ENCODE data around the gene CACNG1.

CACNG1 gene

GRCh38 chr17:67025216-67025792 is 19.1 kb upstream of the CACNG1 start:
- H3K36me3 ChIP-seq (ENCODE audit: control insufficient read depth in 1 of 2, insufficient read depth in 2 of 2, low read length in 2 of 2), result no peaks in the 10 kb centered on the region
- no peak overlapping the region for H3K27ac ChIP-seq (ENCODE audit: low read depth, low read length)
- H3K4me1 ChIP-seq (ENCODE audit: control insufficient read depth in 1 of 2, insufficient read depth in 2 of 2, low read length in 2 of 2), result peaks cover 3 to 9% of the 10 kb centered on the region in 2 donors
- no peak overlapping the region for H3K4me3 ChIP-seq (ENCODE audit: low read depth in 1 of 2, low read length in 2 of 2)
- H3K27me3 ChIP-seq (ENCODE audit: control insufficient read depth in 1 of 2, insufficient read depth in 2 of 2, low read length in 2 of 2), result peaks cover 0 to 5% of the 10 kb centered on the region in 2 donors
- H3K9me3 ChIP-seq (ENCODE audit: control insufficient read depth in 1 of 2, low read length in 2 of 2), result no peaks in the 10 kb centered on the region
- no peak overlapping the region for H3K9ac ChIP-seq (ENCODE audit: low read depth in 1 of 2, low read length in 2 of 2)

DNA sequence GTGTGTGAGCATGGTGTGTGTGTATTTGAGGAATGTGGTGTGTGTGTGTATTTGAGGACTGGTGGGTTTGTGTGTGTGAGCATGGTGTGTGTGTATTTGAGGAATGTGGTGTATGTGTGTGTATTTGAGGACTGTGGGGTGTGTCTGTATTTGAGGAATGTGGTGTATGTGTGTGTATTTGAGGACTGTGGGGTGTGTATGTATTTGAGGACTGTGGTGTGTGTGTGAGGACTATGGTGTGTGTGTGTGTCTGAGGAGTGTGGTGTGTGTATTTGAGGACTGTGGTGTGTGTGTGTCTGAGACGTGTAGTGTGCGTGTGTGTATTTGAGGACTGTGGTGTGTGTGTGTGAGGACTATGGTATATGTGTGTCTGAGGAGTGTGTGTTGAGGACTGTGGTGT is 18.0 kb upstream of the CACNG1 start:
- Histone ChIP-seq H3K4me3 (ENCODE audit: low read depth in 1 of 2, low read length in 2 of 2) (no peak overlapping the region), H3K9ac (ENCODE audit: low read depth in 1 of 2, low read length in 2 of 2) (no peak overlapping the region), H3K27me3 (ENCODE audit: control insufficient read depth in 1 of 2, insufficient read depth in 2 of 2, low read length in 2 of 2) (peaks cover 0 to 5% of the 10 kb centered on the region in 2 donors), H3K36me3 (ENCODE audit: control insufficient read depth in 1 of 2, insufficient read depth in 2 of 2, low read length in 2 of 2) (no peaks in the 10 kb centered on the region), H3K4me1 (ENCODE audit: control insufficient read depth in 1 of 2, insufficient read depth in 2 of 2, low read length in 2 of 2) (peaks cover 3 to 9% of the 10 kb centered on the region in 2 donors), H3K9me3 (ENCODE audit: control insufficient read depth in 1 of 2, low read length in 2 of 2) (no peaks in the 10 kb centered on the region), H3K27ac (ENCODE audit: low read depth, low read length) (no peak overlapping the region)

GRCh38 chr17:67027031-67027628 is 17.2 kb upstream of the CACNG1 start:
- H3K27ac ChIP-seq (ENCODE audit: low read depth, low read length), result no peak overlapping the region
- no peaks in the 10 kb centered on the region for H3K9me3 ChIP-seq (ENCODE audit: control insufficient read depth in 1 of 2, low read length in 2 of 2)
- H3K4me3 ChIP-seq (ENCODE audit: low read depth in 1 of 2, low read length in 2 of 2), result no peak overlapping the region
- no peak overlapping the region for H3K9ac ChIP-seq (ENCODE audit: low read depth in 1 of 2, low read length in 2 of 2)
- peaks cover 0 to 5% of the 10 kb centered on the region in 2 donors for H3K27me3 ChIP-seq (ENCODE audit: control insufficient read depth in 1 of 2, insufficient read depth in 2 of 2, low read length in 2 of 2)
- H3K36me3 ChIP-seq (ENCODE audit: control insufficient read depth in 1 of 2, insufficient read depth in 2 of 2, low read length in 2 of 2), result no peaks in the 10 kb centered on the region
- H3K4me1 ChIP-seq (ENCODE audit: control insufficient read depth in 1 of 2, insufficient read depth in 2 of 2, low read length in 2 of 2), result peaks cover 3 to 9% of the 10 kb centered on the region in 2 donors

- Histone ChIP-seq H3K4me3 (ENCODE audit: low read depth in 1 of 2, low read length in 2 of 2) (no peak overlapping the region), H3K9me3 (ENCODE audit: control insufficient read depth in 1 of 2, low read length in 2 of 2) (no peaks in the 10 kb centered on the region), H3K4me1 (ENCODE audit: control insufficient read depth in 1 of 2, insufficient read depth in 2 of 2, low read length in 2 of 2) (peaks cover 0 to 1% of the 10 kb centered on the region in 2 donors), H3K36me3 (ENCODE audit: control insufficient read depth in 1 of 2, insufficient read depth in 2 of 2, low read length in 2 of 2) (no peaks in the 10 kb centered on the region), H3K27ac (ENCODE audit: low read depth, low read length) (no peak overlapping the region), H3K27me3 (ENCODE audit: control insufficient read depth in 1 of 2, insufficient read depth in 2 of 2, low read length in 2 of 2) (no peaks in the 10 kb centered on the region), H3K9ac (ENCODE audit: low read depth in 1 of 2, low read length in 2 of 2) (no peak overlapping the region)
Measured at GRCh38 chr17:67030641-67031040, 13.7 kb upstream of the CACNG1 start.

DNA sequence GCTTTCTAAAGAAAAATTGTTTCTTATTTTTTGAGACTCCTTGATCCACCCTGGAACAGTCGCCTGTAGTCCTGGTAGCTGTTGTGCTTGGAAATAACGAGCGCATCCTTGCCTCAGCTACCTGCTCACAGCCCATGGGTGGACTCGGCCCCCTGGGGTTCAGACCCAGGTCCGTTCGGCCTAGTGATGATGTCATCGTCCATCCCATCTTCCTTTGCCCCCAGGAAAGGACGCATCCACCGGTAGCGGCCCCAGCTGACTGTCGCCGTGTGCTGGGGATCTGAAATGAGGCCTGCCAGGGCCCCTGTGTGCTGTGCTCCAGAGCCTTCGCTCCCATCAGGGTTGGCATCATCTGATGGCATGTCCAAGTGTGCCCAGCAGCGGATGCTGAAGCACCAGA is 12.0 kb upstream of the CACNG1 start:
- Histone ChIP-seq H3K36me3 (ENCODE audit: control insufficient read depth in 1 of 2, insufficient read depth in 2 of 2, low read length in 2 of 2) (no peaks in the 10 kb centered on the region), H3K27me3 (ENCODE audit: control insufficient read depth in 1 of 2, insufficient read depth in 2 of 2, low read length in 2 of 2) (no peaks in the 10 kb centered on the region), H3K4me1 (ENCODE audit: control insufficient read depth in 1 of 2, insufficient read depth in 2 of 2, low read length in 2 of 2) (no peaks in the 10 kb centered on the region), H3K4me3 (ENCODE audit: low read depth in 1 of 2, low read length in 2 of 2) (no peak overlapping the region), H3K27ac (ENCODE audit: low read depth, low read length) (no peak overlapping the region), H3K9ac (ENCODE audit: low read depth in 1 of 2, low read length in 2 of 2) (no peak overlapping the region), H3K9me3 (ENCODE audit: control insufficient read depth in 1 of 2, low read length in 2 of 2) (no peaks in the 10 kb centered on the region)

DNA sequence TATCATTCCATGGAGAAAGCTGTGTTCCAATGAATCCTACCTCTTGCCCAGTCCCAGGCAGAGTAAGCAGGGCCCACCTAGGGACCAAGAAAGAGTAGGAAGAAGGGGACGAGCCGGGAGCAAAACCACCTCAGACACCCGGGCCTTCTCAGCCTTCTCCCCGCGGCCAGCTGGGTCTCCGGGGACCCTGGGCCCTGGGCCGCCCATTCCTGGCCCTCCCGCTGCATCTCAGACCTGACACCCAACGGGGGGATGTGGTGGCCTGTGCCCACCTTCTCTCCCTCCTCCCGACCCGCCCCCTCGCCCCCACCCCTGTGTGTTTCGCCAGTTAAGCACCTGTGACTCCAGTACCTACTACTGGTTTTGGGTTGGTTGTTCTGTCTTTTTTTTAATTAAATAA is 11.4 kb upstream of the CACNG1 start:
- Histone ChIP-seq H3K4me3 (ENCODE audit: low read depth in 1 of 2, low read length in 2 of 2) (no peak overlapping the region), H3K4me1 (ENCODE audit: control insufficient read depth in 1 of 2, insufficient read depth in 2 of 2, low read length in 2 of 2) (no peaks in the 10 kb centered on the region), H3K36me3 (ENCODE audit: control insufficient read depth in 1 of 2, insufficient read depth in 2 of 2, low read length in 2 of 2) (no peaks in the 10 kb centered on the region), H3K27ac (ENCODE audit: low read depth, low read length) (no peak overlapping the region), H3K9me3 (ENCODE audit: control insufficient read depth in 1 of 2, low read length in 2 of 2) (no peaks in the 10 kb centered on the region), H3K9ac (ENCODE audit: low read depth in 1 of 2, low read length in 2 of 2) (no peak overlapping the region), H3K27me3 (ENCODE audit: control insufficient read depth in 1 of 2, insufficient read depth in 2 of 2, low read length in 2 of 2) (no peaks in the 10 kb centered on the region)

DNA sequence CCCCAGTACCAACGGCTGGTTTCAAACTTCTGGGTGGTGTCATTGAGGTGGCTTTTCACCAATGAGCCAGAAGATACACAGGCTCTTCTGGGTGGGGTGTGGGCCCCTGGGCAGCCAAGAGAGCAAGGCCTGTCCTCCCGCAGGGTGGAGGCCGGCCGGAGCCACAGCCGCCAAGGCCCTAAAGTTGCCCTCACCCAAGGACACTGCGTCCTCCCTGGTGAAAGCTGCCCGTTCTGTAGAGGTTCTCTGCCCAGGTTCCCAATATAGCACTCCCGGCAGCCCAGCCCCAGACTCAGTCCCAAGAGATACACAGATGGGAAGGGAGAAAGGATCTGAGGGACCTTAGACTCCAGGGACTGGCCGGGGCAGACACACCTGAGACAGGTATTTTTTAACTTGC is 10.7 kb upstream of the CACNG1 start:
- Histone ChIP-seq H3K27me3 (ENCODE audit: control insufficient read depth in 1 of 2, insufficient read depth in 2 of 2, low read length in 2 of 2) (no peaks in the 10 kb centered on the region), H3K9me3 (ENCODE audit: control insufficient read depth in 1 of 2, low read length in 2 of 2) (no peaks in the 10 kb centered on the region), H3K9ac (ENCODE audit: low read depth in 1 of 2, low read length in 2 of 2) (no peak overlapping the region), H3K4me3 (ENCODE audit: low read depth in 1 of 2, low read length in 2 of 2) (no peak overlapping the region), H3K4me1 (ENCODE audit: control insufficient read depth in 1 of 2, insufficient read depth in 2 of 2, low read length in 2 of 2) (peaks cover 0 to 3% of the 10 kb centered on the region in 2 donors), H3K27ac (ENCODE audit: low read depth, low read length) (no peak overlapping the region), H3K36me3 (ENCODE audit: control insufficient read depth in 1 of 2, insufficient read depth in 2 of 2, low read length in 2 of 2) (no peaks in the 10 kb centered on the region)

- H3K9ac ChIP-seq (ENCODE audit: low read depth in 1 of 2, low read length in 2 of 2), result no peak overlapping the region
- H3K27ac ChIP-seq (ENCODE audit: low read depth, low read length), result no peak overlapping the region
- H3K4me1 ChIP-seq (ENCODE audit: control insufficient read depth in 1 of 2, insufficient read depth in 2 of 2, low read length in 2 of 2), result peaks cover 0 to 5% of the 10 kb centered on the region in 2 donors
- H3K4me3 ChIP-seq (ENCODE audit: low read depth in 1 of 2, low read length in 2 of 2), result no peak overlapping the region
- H3K27me3 ChIP-seq (ENCODE audit: control insufficient read depth in 1 of 2, insufficient read depth in 2 of 2, low read length in 2 of 2), result no peaks in the 10 kb centered on the region
- H3K9me3 ChIP-seq (ENCODE audit: control insufficient read depth in 1 of 2, low read length in 2 of 2), result no peaks in the 10 kb centered on the region
- no peaks in the 10 kb centered on the region for H3K36me3 ChIP-seq (ENCODE audit: control insufficient read depth in 1 of 2, insufficient read depth in 2 of 2, low read length in 2 of 2)
Measured at GRCh38 chr17:67035131-67036083, 8.9 kb upstream of the CACNG1 start.

DNA sequence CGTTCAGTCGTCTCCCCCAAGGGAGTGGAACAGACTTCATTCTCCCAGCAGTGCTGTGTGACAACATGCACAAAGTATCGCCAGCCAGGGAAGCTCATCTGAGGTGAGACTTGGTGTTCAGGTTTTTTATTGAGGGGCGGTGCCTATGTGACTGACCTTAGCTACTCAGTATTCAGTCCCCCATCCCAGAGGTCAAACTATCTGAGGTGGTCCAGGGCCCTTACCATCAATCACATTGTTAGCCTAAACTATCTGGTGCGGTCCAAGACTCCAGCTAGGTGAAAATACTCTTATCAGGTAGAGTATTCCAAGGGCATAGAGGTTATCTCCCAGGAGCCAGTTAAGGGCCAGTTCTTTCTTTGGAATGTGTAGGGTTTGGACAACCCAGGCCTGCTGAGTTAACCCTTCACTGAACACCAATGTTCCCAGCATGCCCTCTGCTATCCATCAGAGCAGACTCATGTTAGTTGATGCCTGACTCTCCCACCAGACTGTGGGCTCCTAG is 5.4 kb upstream of the CACNG1 start:
- H3K27me3 ChIP-seq (ENCODE audit: control insufficient read depth in 1 of 2, insufficient read depth in 2 of 2, low read length in 2 of 2), result no peaks in the 10 kb centered on the region
- no peak overlapping the region for H3K4me3 ChIP-seq (ENCODE audit: low read depth in 1 of 2, low read length in 2 of 2)
- H3K4me1 ChIP-seq (ENCODE audit: control insufficient read depth in 1 of 2, insufficient read depth in 2 of 2, low read length in 2 of 2), result peaks cover 0 to 12% of the 10 kb centered on the region in 2 donors
- H3K27ac ChIP-seq (ENCODE audit: low read depth, low read length), result no peak overlapping the region
- no peaks in the 10 kb centered on the region for H3K9me3 ChIP-seq (ENCODE audit: control insufficient read depth in 1 of 2, low read length in 2 of 2)
- no peak overlapping the region for H3K9ac ChIP-seq (ENCODE audit: low read depth in 1 of 2, low read length in 2 of 2)
- no peaks in the 10 kb centered on the region for H3K36me3 ChIP-seq (ENCODE audit: control insufficient read depth in 1 of 2, insufficient read depth in 2 of 2, low read length in 2 of 2)

- H3K27ac ChIP-seq (ENCODE audit: low read depth, low read length), result no peak overlapping the region
- H3K4me1 ChIP-seq (ENCODE audit: control insufficient read depth in 1 of 2, insufficient read depth in 2 of 2, low read length in 2 of 2), result peaks cover 0 to 12% of the 10 kb centered on the region in 2 donors
- no peaks in the 10 kb centered on the region for H3K9me3 ChIP-seq (ENCODE audit: control insufficient read depth in 1 of 2, low read length in 2 of 2)
- H3K27me3 ChIP-seq (ENCODE audit: control insufficient read depth in 1 of 2, insufficient read depth in 2 of 2, low read length in 2 of 2), result no peaks in the 10 kb centered on the region
- no peak overlapping the region for H3K4me3 ChIP-seq (ENCODE audit: low read depth in 1 of 2, low read length in 2 of 2)
- H3K36me3 ChIP-seq (ENCODE audit: control insufficient read depth in 1 of 2, insufficient read depth in 2 of 2, low read length in 2 of 2), result no peaks in the 10 kb centered on the region
- H3K9ac ChIP-seq (ENCODE audit: low read depth in 1 of 2, low read length in 2 of 2), result no peak overlapping the region
Measured at GRCh38 chr17:67040652-67041051, 3.7 kb upstream of the CACNG1 start.
